GM12878 (cell line): Measurements from ENCODE around the gene VPS13C. TPM values are rescaled to one million over a fixed set of nuclear protein-coding genes. Genes with fewer than 3 reads are reported as not detected.

Source experiments
- ATAC-seq: fragments of 200-7000 bp; cut with Tn5 transposase; 3 replicates; pipeline ENCODE4 v1.9.1; 2020; ENCODE audit warnings: mild to moderate bottlenecking, moderate library complexity
- BruUV-seq: library from RNA; stranded (reverse); fragments of 400-500 nt; replicated peaks from 2 replicates; lab custom pipeline; 2021; lab: Mats Ljungman, UMichigan
- CTCF ChIA-PET: fragments of 300-600 bp; sonication (Branson Sonifier 250); formaldehyde crosslinking; extraction: SDS; loops from one replicate; lab custom pipeline; 2021; ENCODE audit warnings: inconsistent platforms; lab: Yijun Ruan, JAX
- POLR2A ChIA-PET: fragments of 350-600 bp; formaldehyde crosslinking; extraction: SDS; loops from one replicate; lab custom pipeline; 2021; ENCODE audit warnings: inconsistent platforms; lab: Charles Lee
- RAD21 ChIA-PET: fragments of 300-600 bp; sonication (Branson Sonifier 250); formaldehyde crosslinking; loops from one replicate; lab custom pipeline; 2023; ENCODE audit warnings: antibody characterized with exemption; ENCODE audit not compliant: unreplicated experiment; lab: Charles Lee
- SMC1A ChIA-PET: fragments of 300-600 bp; sonication (Branson Sonifier 250); formaldehyde crosslinking; loops from one replicate; lab custom pipeline; 2023; ENCODE audit not compliant: unreplicated experiment, uncharacterized antibody; lab: Charles Lee
- DNase-seq: peaks from one replicate; pipeline ENCODE4 v3.0.0-alpha.2; 2011; ENCODE audit warnings: low read depth, low spot score
- FAIRE-seq: peaks from 3 replicates; lab custom pipeline; 2011; peaks lifted over from hg19 to GRCh38; lab: Jason Lieb, UNC
- H2AFZ ChIP-seq: 2 replicates; pipeline ENCODE4 v1.6.0; 2011; ENCODE audit warnings: low read depth, low read length, control low read depth; ENCODE audit not compliant: control insufficient read depth
- H3K27ac ChIP-seq: 2 replicates; pipeline ENCODE4 v1.5.1; 2011; ENCODE audit warnings: control low read depth; ENCODE audit not compliant: control insufficient read depth, insufficient read depth
- H3K27me3 ChIP-seq, 2 experiments: replicated peaks in 1 of 2; 2 replicates each; pipeline versions ENCODE4 v1.6.0 to v1.6.1; 2011; ENCODE audit warnings: low read length in 1 of 2; ENCODE audit not compliant: control insufficient read depth in 2 of 2, insufficient read depth in 2 of 2
- H3K36me3 ChIP-seq, 2 experiments: 2 replicates each; pipeline ENCODE4 v1.5.1; 2011; ENCODE audit warnings: low read length in 1 of 2; ENCODE audit not compliant: control insufficient read depth in 2 of 2, insufficient read depth in 2 of 2
- H3K4me1 ChIP-seq: 2 replicates; pipeline ENCODE4 v1.6.1; 2011; ENCODE audit warnings: mild to moderate bottlenecking, low read length, moderate library complexity, mixed read lengths; ENCODE audit not compliant: control insufficient read depth, insufficient read depth
- H3K4me2 ChIP-seq: 2 replicates; pipeline ENCODE4 v1.6.0; 2011; ENCODE audit warnings: control low read depth; ENCODE audit not compliant: control insufficient read depth, insufficient read depth
- H3K4me3 ChIP-seq: fragments of 200-600 bp; sonication (generic); 2 replicates; pipeline ENCODE4 v1.5.1; 2016
- H3K79me2 ChIP-seq: 2 replicates; pipeline ENCODE4 v1.6.0; 2011; ENCODE audit warnings: low read length; ENCODE audit not compliant: control insufficient read depth, insufficient read depth
- H3K9ac ChIP-seq: 2 replicates; pipeline ENCODE4 v1.8.0; 2011; ENCODE audit warnings: low read length, control low read depth, mixed read lengths; ENCODE audit not compliant: control insufficient read depth, insufficient read depth
- H3K9me3 ChIP-seq: replicated peaks from 3 replicates; pipeline ENCODE4 v1.5.1; 2011; ENCODE audit warnings: mild to moderate bottlenecking, low read length; ENCODE audit not compliant: control insufficient read depth, insufficient read depth
- H4K20me1 ChIP-seq: 2 replicates; pipeline ENCODE4 v1.6.0; 2011; ENCODE audit not compliant: control insufficient read depth, insufficient read depth
- BACH1 ChIP-seq: fragments of 450-650 bp; IDR thresholded peaks from 2 replicates; pipeline ENCODE4 v1.6.1; 2017; ENCODE audit warnings: mild to moderate bottlenecking, borderline replicate concordance
- CUX1 ChIP-seq: IDR thresholded peaks from 2 replicates; pipeline ENCODE4 v1.6.1; 2012; ENCODE audit warnings: improper control_type of control experiment, low read depth, low read length; ENCODE audit not compliant: insufficient replicate concordance
- IKZF2 ChIP-seq, 2 experiments: fragments of 450-650 bp; IDR thresholded peaks; 2 replicates each; pipeline ENCODE4 v1.6.1; 2017; ENCODE audit warnings: mild to moderate bottlenecking in 2 of 2, moderate library complexity in 2 of 2
- TCF12 ChIP-seq: IDR thresholded peaks from 2 replicates; pipeline ENCODE4 v1.6.1; 2011; ENCODE audit warnings: low read depth, mild to moderate bottlenecking, low read length
- WGBS: methylation state at CpG from one replicate; pipeline ENCODE4 v1.1.6; 2016; ENCODE audit warnings: low lambda C conversion rate; ENCODE audit not compliant: insufficient replicate concordance, insufficient coverage; ENCODE audit errors: missing lambda C conversion rate; 5-methylcytosine and 5-hydroxymethylcytosine counted together
- in situ Hi-C: fragments of 300-500 bp; cut with MboI; formaldehyde crosslinking; loops from 9 replicates; pipeline ENCODE4 v1.14.3; 2018; ENCODE audit warnings: mixed read lengths
- intact Hi-C: fragments of 100-400 bp; cut with micrococcal nuclease; formaldehyde crosslinking; loops from one replicate; pipeline ENCODE4 v1.14.2; 2022; ENCODE audit not compliant: unreplicated experiment
- polyA plus RNA-seq, 11 experiments: library from polyadenylated mRNA; depleted of rRNA in 4 of 11; unstranded in 6 of 11; stranded (reverse) in 5 of 11; fragments of >200 nt; fragmentation: Nextera tagmentation in 4 of 11; fragmentation: Illumina TruSeq in 1 of 11; extraction: Ambion mirVana in 4 of 11; extraction: Trizol in 1 of 11; gene quantifications; 1 replicate in 1 of 11; 2 replicates in 10 of 11; pipeline versions ENCODE4 v1.2.1 to v1.2.3, GENCODE V29; 2011 to 2016; ENCODE audit warnings: inconsistent platforms in 2 of 11, missing spikeins in 2 of 11, low read depth in 1 of 11
- total RNA-seq, 4 experiments: library from RNA; depleted of rRNA in 3 of 4; stranded (reverse); fragments of >200 nt in 3 of 4; fragmentation: Illumina TruSeq in 1 of 4; extraction: Trizol in 1 of 4; gene quantifications; 2 replicates each; pipeline versions ENCODE4 v1.2.1 to v1.2.3, GENCODE V29; 2013 to 2021

Gene VPS13C
- total and polyA plus RNA-seq, 10 of the 15 experiments (the other 5 are each of a cell fraction or from before 2014, with no cell fraction given) = 9.3 to 53.1 (median 31.8) TPM

GRCh38 chr15:61890106-61890505 lies 170.1 kb downstream of the VPS13C start:
- Histone ChIP-seq H3K9me3 (peaks cover 4% of the 10 kb centered on the region; the same call in 2 of the 3 replicates), H3K9ac (no peak overlapping the region), H4K20me1 (no peaks in the 10 kb centered on the region), H2AFZ (no peak overlapping the region), H3K36me3 (peaks cover 0 to 6% of the 10 kb centered on the region in 2 experiments; a peak in 2 of 4 replicates), H3K79me2 (no peaks in the 10 kb centered on the region), H3K4me3 (no peak overlapping the region), H3K4me2 (no peak overlapping the region), H3K4me1 (no peaks in the 10 kb centered on the region), H3K27ac (no peak overlapping the region), H3K27me3 (no peaks in the 10 kb centered on the region)
- ATAC-seq (no peak), FAIRE-seq (no peak), DNase-seq (no peak)
- ChIA-PET SMC1A (interaction anchor here (1.2 kb wide), 1 partner anchor 174 kb away, joined by 3 read pairs; no protein-coding TSS in a partner anchor), POLR2A (no interaction called here), CTCF (no interaction called here), RAD21 (no interaction called here)
- 95% methylated on average over 2 of the region's 2 CpGs for WGBS
- no TSS peak for BruUV-seq
- no peak for TF ChIP-seq IKZF2 (IDR thresholded peaks at IDR 0.05)
- TF ChIP-seq TCF12 = no peak
- intact Hi-C loops (no loop called here), in situ Hi-C loops (no loop called here)

GRCh38 chr15:61889706-61890105 lies 170.5 kb downstream of the VPS13C start:
- FAIRE-seq = no peak
- Histone ChIP-seq H3K79me2 (no peaks in the 10 kb centered on the region), H3K36me3 (peaks cover 0 to 6% of the 10 kb centered on the region in 2 experiments; a peak in 2 of 4 replicates), H3K9me3 (peaks cover 4% of the 10 kb centered on the region; the same call in 2 of the 3 replicates), H4K20me1 (no peaks in the 10 kb centered on the region), H3K27ac (no peak overlapping the region), H3K4me3 (no peak overlapping the region), H3K9ac (no peak overlapping the region), H3K27me3 (no peaks in the 10 kb centered on the region), H3K4me1 (no peaks in the 10 kb centered on the region), H2AFZ (no peak overlapping the region), H3K4me2 (no peak overlapping the region)
- ChIA-PET POLR2A (no interaction called here), SMC1A (no interaction called here), CTCF (no interaction called here), RAD21 (no interaction called here)
- DNase-seq = no peak
- WGBS = 99% methylated on average over 3 of the region's 3 CpGs
- ATAC-seq = no peak
- intact Hi-C loops (no loop called here), in situ Hi-C loops (no loop called here)
- no TSS peak for BruUV-seq
- TF ChIP-seq BACH1 (no peak), CUX1 (no peak)
